HT-29 (cell line): ENCODE results near the gene HS3ST2. TPM values are rescaled to one million over a fixed set of nuclear protein-coding genes. Genes with fewer than 3 reads are reported as not detected.
"Not testable (repeated sequence)": the region's sequence is repeated elsewhere in the genome, so short reads cannot be mapped to it uniquely, and the experiment has no call there.

ENCODE experiments used
- DNase-seq: peaks from one replicate; pipeline ENCODE4 v3.0.0-alpha.2; 2015; ENCODE audit warnings: low spot score
- total RNA-seq: library from RNA; depleted of rRNA; stranded (reverse); fragments of >200 nt; shearing (Covaris generic); gene quantifications from 2 replicates; pipeline ENCODE4 v1.2.3, GENCODE V29; 2014

HS3ST2 gene
- total RNA-seq, 1 experiment from 2014 or later: not detected

GRCh38 chr16:22813223-22813947, 577 bp upstream of the HS3ST2 start:
- DNase-seq: no peak

GRCh38 chr16:22814711-22815105, 746 bp downstream of the HS3ST2 start:
- no peak for DNase-seq

- DNase-seq: no peak
These were observed 1.9 kb downstream of the HS3ST2 start for GRCh38 chr16:22815863-22816262.

GRCh38 chr16:22816475-22816874, 2.5 kb downstream of the HS3ST2 start:
- no peak for DNase-seq

GRCh38 chr16:22818736-22819135, 4.8 kb downstream of the HS3ST2 start:
- not testable (repeated sequence) for DNase-seq

GRCh38 chr16:22838681-22839080, 24.7 kb downstream of the HS3ST2 start:
- DNase-seq: no peak

- DNase-seq: not testable (repeated sequence)
These were observed 28.1 kb downstream of the HS3ST2 start for GRCh38 chr16:22842031-22842430.

GRCh38 chr16:22843122-22843521, 29.2 kb downstream of the HS3ST2 start:
- no peak for DNase-seq

GRCh38 chr16:22843856-22844255, 29.9 kb downstream of the HS3ST2 start:
- no peak for DNase-seq

GRCh38 chr16:22844416-22844815, 30.5 kb downstream of the HS3ST2 start:
- no peak for DNase-seq

- no peak for DNase-seq
These were observed 33.1 kb downstream of the HS3ST2 start for GRCh38 chr16:22847100-22847499.

- DNase-seq: no peak
These were observed 33.7 kb downstream of the HS3ST2 start for GRCh38 chr16:22847690-22848089.

- DNase-seq: no peak
These were observed 34.5 kb downstream of the HS3ST2 start for GRCh38 chr16:22848451-22848850.

GRCh38 chr16:22849517-22849916, 35.6 kb downstream of the HS3ST2 start:
- no peak for DNase-seq

GRCh38 chr16:22855231-22855630, 41.3 kb downstream of the HS3ST2 start:
- no peak for DNase-seq

- no peak for DNase-seq
These were observed 43.5 kb downstream of the HS3ST2 start for GRCh38 chr16:22857296-22858025.

- no peak for DNase-seq
These were observed 46.0 kb downstream of the HS3ST2 start for GRCh38 chr16:22859925-22860324.

GRCh38 chr16:22861580-22861979, 47.6 kb downstream of the HS3ST2 start:
- no peak for DNase-seq

GRCh38 chr16:22862046-22862445, 48.1 kb downstream of the HS3ST2 start:
- DNase-seq: no peak

GRCh38 chr16:22864375-22864774, 50.4 kb downstream of the HS3ST2 start:
- no peak for DNase-seq

- no peak for DNase-seq
These were observed 54.7 kb downstream of the HS3ST2 start for GRCh38 chr16:22868593-22869224.

- no peak for DNase-seq
These were observed 57.9 kb downstream of the HS3ST2 start for GRCh38 chr16:22871861-22872260.

GRCh38 chr16:22874394-22874793, 60.4 kb downstream of the HS3ST2 start:
- DNase-seq: no peak
